Measurements from ENCODE around the gene DUSP10. TPM values are rescaled to one million over a fixed set of nuclear protein-coding genes. Genes with fewer than 3 reads are reported as not detected.

Gene DUSP10
- total RNA-seq (2022; extraction: Qiagen RNA extraction; ENCODE audit: low read depth), result 2.6 to 4.0 TPM (median 3.9 TPM) in 5 replicates

DNA sequence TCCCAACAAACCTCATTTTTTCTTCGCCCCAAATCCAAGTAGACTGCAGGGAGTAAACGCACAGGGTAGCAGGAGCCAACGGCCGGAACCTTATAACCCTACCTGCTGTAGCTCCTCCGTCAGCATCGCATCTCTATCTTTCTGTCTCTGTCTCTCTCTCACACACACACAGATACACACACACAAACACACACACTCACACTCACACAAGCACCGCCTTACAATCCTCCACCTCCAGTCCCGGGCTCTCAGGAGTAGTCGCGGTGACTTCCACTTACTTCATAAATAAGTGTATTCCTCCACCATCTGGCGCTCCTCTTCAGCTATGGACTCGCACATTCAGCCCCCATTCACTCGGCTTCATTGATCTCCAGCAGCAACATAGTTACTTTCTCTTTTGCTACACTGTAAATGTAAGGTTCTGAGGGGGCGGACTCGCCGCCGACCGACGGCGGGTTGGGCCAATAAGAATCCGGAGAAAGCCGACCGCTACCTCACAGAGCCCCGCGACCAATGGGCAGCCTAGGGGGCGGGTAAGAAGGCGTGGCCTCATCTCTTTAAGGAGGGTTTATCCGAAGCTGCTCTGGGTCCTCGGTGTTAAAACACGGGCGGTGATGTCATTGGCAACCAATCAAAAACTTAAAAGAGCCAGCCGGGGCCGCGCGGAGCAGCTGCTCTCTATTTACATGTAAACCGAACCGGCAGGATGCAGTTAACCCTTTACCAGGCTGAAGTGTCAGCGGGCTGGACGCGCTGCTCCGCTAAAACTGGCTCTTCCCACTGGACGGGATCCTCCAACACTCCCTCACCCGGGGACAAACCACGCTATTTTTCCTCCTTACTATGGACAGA lies at the start of gene DUSP10:
DUSP10 (minus strand) TSS at position 387 of the 852 bp plus-strand sequence. CDS start 2,345 bp downstream, outside the sequence.

